HCT116 (cell line): Measurements from ENCODE around the gene KRT81. TPM values are rescaled to one million over a fixed set of nuclear protein-coding genes. Genes with fewer than 3 reads are reported as not detected.

Source experiments
- ATAC-seq: fragments of 200-7000 bp; cut with Tn5 transposase; 2 replicates; pipeline ENCODE4 v1.9.1; 2020; ENCODE audit warnings: mild to moderate bottlenecking, moderate library complexity
- BruUV-seq: library from RNA; stranded (reverse); fragments of 400-500 nt; replicated peaks from 2 replicates; lab custom pipeline; 2021; lab: Mats Ljungman, UMichigan
- CTCF ChIA-PET: fragments of 300-600 bp; sonication (Branson Sonifier 250); formaldehyde crosslinking; loops from one replicate; lab custom pipeline; 2021; ENCODE audit warnings: antibody characterized with exemption; lab: Charles Lee
- POLR2A ChIA-PET: fragments of 300-600, 350-600 bp; sonication (Branson Sonifier 250); formaldehyde crosslinking; loops from one replicate; lab custom pipeline; 2021; ENCODE audit warnings: antibody characterized with exemption; lab: Charles Lee
- RAD21 ChIA-PET, 2 experiments: fragments of 300-600 bp; sonication (Branson Sonifier 250); formaldehyde crosslinking; loops; one replicate each; lab custom pipeline; 2023; ENCODE audit warnings: low total read pairs in 2 of 2; ENCODE audit not compliant: uncharacterized antibody in 2 of 2, unreplicated experiment in 2 of 2, low non-redundant PET in 1 of 2; lab: Charles Lee
- DNase-seq: peaks from one replicate; pipeline ENCODE4 v3.0.0-alpha.2; 2010; ENCODE audit warnings: low read depth, low spot score
- H2AFZ ChIP-seq: fragments of 200-600 bp; shearing (Covaris generic), sonication (generic); 2 replicates; pipeline ENCODE4 v1.6.1; 2017; ENCODE audit warnings: low read depth, mixed run types, mixed read lengths, antibody characterized with exemption, low read length; ENCODE audit not compliant: poor library complexity, severe bottlenecking
- H3K27ac ChIP-seq: 2 replicates; pipeline ENCODE4 v1.5.1; 2012; ENCODE audit warnings: low read depth, low read length
- H3K27me3 ChIP-seq: fragments of 200-600 bp; sonication (generic); 2 replicates; pipeline ENCODE4 v1.6.1; 2016; ENCODE audit warnings: mixed run types, low read length, mixed read lengths; ENCODE audit not compliant: insufficient read depth
- H3K36me3 ChIP-seq, 2 experiments: fragments of 200-500 bp in 1 of 2; fragments of 200-600 bp in 1 of 2; sonication (Bioruptor generic) in 1 of 2; sonication (generic) in 1 of 2; 2 replicates each; pipeline versions ENCODE4 v1.5.1 to v1.6.1; 2014 to 2016; ENCODE audit warnings: low read length in 2 of 2, inconsistent platforms in 1 of 2, mixed read lengths in 1 of 2, mixed run types in 1 of 2; ENCODE audit not compliant: insufficient read depth in 2 of 2, control insufficient read depth in 1 of 2
- H3K4me1 ChIP-seq, 2 experiments: fragments of 200-600 bp in 1 of 2; sonication (generic) in 1 of 2; 2 replicates each; pipeline versions ENCODE4 v1.5.1 to v1.6.1; 2012 to 2017; ENCODE audit warnings: low read length in 2 of 2, inconsistent platforms in 1 of 2, mild to moderate bottlenecking in 1 of 2, mixed read lengths in 1 of 2, mixed run types in 1 of 2, moderate library complexity in 1 of 2; ENCODE audit not compliant: insufficient read depth in 2 of 2, control insufficient read depth in 1 of 2
- H3K4me2 ChIP-seq: fragments of 200-600 bp; sonication (generic); 2 replicates; pipeline ENCODE4 v1.6.1; 2017; ENCODE audit warnings: mixed run types, low read length, mixed read lengths
- H3K4me3 ChIP-seq, 2 experiments: fragments of 200-600 bp in 1 of 2; sonication (generic) in 1 of 2; replicated peaks in 1 of 2; 2 replicates each; pipeline ENCODE4 v1.5.1; 2011 to 2016; ENCODE audit warnings: low read length in 2 of 2, control low read depth in 1 of 2, low read depth in 1 of 2, mild to moderate bottlenecking in 1 of 2, mixed read lengths in 1 of 2, mixed run types in 1 of 2
- H3K79me2 ChIP-seq: fragments of 200-600 bp; sonication (generic); 2 replicates; pipeline ENCODE4 v1.6.1; 2017; ENCODE audit warnings: mild to moderate bottlenecking, mixed run types, low read length, moderate library complexity, mixed read lengths; ENCODE audit not compliant: insufficient read depth
- H3K9ac ChIP-seq: fragments of 200-600 bp; sonication (generic); 2 replicates; pipeline ENCODE4 v1.6.1; 2016; ENCODE audit warnings: low read length, mixed read lengths
- H3K9me2 ChIP-seq: fragments of 200-600 bp; sonication (generic), shearing (Covaris generic); 2 replicates; pipeline ENCODE4 v1.6.1; 2017; ENCODE audit warnings: mixed run types, mild to moderate bottlenecking, moderate library complexity; ENCODE audit not compliant: insufficient read depth
- H3K9me3 ChIP-seq, 2 experiments: fragments of 200-500 bp in 1 of 2; fragments of 200-600 bp in 1 of 2; sonication (Bioruptor generic) in 1 of 2; sonication (generic) in 1 of 2; 2 replicates each; pipeline ENCODE4 v1.6.1; 2014 to 2017; ENCODE audit warnings: low read length in 2 of 2, mixed read lengths in 2 of 2, inconsistent platforms in 1 of 2, low read depth in 1 of 2, mild to moderate bottlenecking in 1 of 2, mixed run types in 1 of 2, moderate library complexity in 1 of 2; ENCODE audit not compliant: control insufficient read depth in 1 of 2, insufficient read depth in 1 of 2
- H4K20me1 ChIP-seq: fragments of 200-600 bp; sonication (generic), shearing (Covaris generic); 2 replicates; pipeline ENCODE4 v1.6.1; 2017; ENCODE audit warnings: mixed run types, mild to moderate bottlenecking, moderate library complexity; ENCODE audit not compliant: insufficient read depth
- ATF3 ChIP-seq: IDR thresholded peaks from 2 replicates; pipeline ENCODE4 v1.6.1; 2012
- CBX3 ChIP-seq: IDR thresholded peaks from 2 replicates; pipeline ENCODE4 v1.6.1; 2012; ENCODE audit warnings: low read depth
- CEBPB ChIP-seq: IDR thresholded peaks from 2 replicates; pipeline ENCODE4 v1.6.1; 2012; ENCODE audit warnings: low read depth
- EGR1 ChIP-seq: IDR thresholded peaks from 2 replicates; pipeline ENCODE4 v1.6.1; 2012; ENCODE audit warnings: low read depth
- ELF1 ChIP-seq: IDR thresholded peaks from 2 replicates; pipeline ENCODE4 v1.6.1; 2012; ENCODE audit warnings: low read depth, borderline replicate concordance
- EZH2 ChIP-seq: fragments of 200-600 bp; sonication (generic); IDR thresholded peaks from 2 replicates; pipeline ENCODE4 v1.6.1; 2017; ENCODE audit warnings: antibody characterized with exemption, mixed run types
- EZH2phosphoT487 ChIP-seq: fragments of 200-600 bp; IDR thresholded peaks from 2 replicates; pipeline ENCODE4 v1.6.1; 2018; ENCODE audit warnings: antibody characterized with exemption, borderline replicate concordance
- POLR2A ChIP-seq: IDR thresholded peaks from 2 replicates; pipeline ENCODE4 v1.7.0; 2011; ENCODE audit warnings: borderline replicate concordance; ENCODE audit not compliant: insufficient read depth, insufficient read length; ENCODE audit errors: extremely low read depth
- POLR2AphosphoS5 ChIP-seq: IDR thresholded peaks from 2 replicates; pipeline ENCODE4 v1.6.1; 2011; ENCODE audit warnings: mild to moderate bottlenecking, low read depth, low read length, moderate library complexity
- RAD21 ChIP-seq: IDR thresholded peaks from 2 replicates; pipeline ENCODE4 v1.6.1; 2012; ENCODE audit warnings: low read depth, mild to moderate bottlenecking
- SP1 ChIP-seq: IDR thresholded peaks from 2 replicates; pipeline ENCODE4 v1.6.1; 2012; ENCODE audit warnings: low read depth
- SRF ChIP-seq: IDR thresholded peaks from 2 replicates; pipeline ENCODE4 v1.6.1; 2012; ENCODE audit warnings: low read depth
- TCF7L2 ChIP-seq: IDR thresholded peaks from 2 replicates; pipeline ENCODE4 v1.7.0; 2011; ENCODE audit warnings: borderline replicate concordance, inconsistent platforms; ENCODE audit not compliant: insufficient read depth, insufficient read length; ENCODE audit errors: extremely low read depth
- ZFX ChIP-seq: fragments of 450-650 bp; IDR thresholded peaks from 2 replicates; pipeline ENCODE4 v1.6.1; 2017
- intact Hi-C: fragments of 100-400 bp; cut with micrococcal nuclease; formaldehyde crosslinking; loops from 2 replicates; pipeline ENCODE4 v1.10.0; 2022
- total RNA-seq: library from RNA; stranded (reverse); gene quantifications from one replicate; pipeline ENCODE4 v1.2.1, GENCODE V29; 2021; ENCODE audit not compliant: unreplicated experiment

Gene KRT81
- total RNA-seq, 1 experiment from 2014 or later: 0.84 TPM

- TF ChIP-seq CEBPB: no peak
- no peak for TF ChIP-seq RAD21
- no peak for TF ChIP-seq CBX3
- TF ChIP-seq POLR2A: no peak
- TF ChIP-seq ELF1: no peak
Observed at GRCh38 chr12:52270541-52271070, 20.7 kb downstream of the KRT81 start (continued).

GRCh38 chr12:52268212-52268611, 23.1 kb downstream of the KRT81 start:
- no peak for ATAC-seq
- no peak for TF ChIP-seq SP1
- no peak for TF ChIP-seq EZH2phosphoT487
- no peak for TF ChIP-seq EGR1
- TF ChIP-seq TCF7L2: no peak
- TF ChIP-seq EZH2: no peak
- POLR2A ChIA-PET: no interaction called here

GRCh38 chr12:52267699-52268098, 23.6 kb downstream of the KRT81 start:
- no peak for TF ChIP-seq CBX3
- no peak for TF ChIP-seq CEBPB
- no peak for TF ChIP-seq POLR2AphosphoS5
- no peak for TF ChIP-seq ZFX
- TF ChIP-seq POLR2A: no peak
- no peak for TF ChIP-seq ATF3
- no peak for TF ChIP-seq RAD21
- no peak for TF ChIP-seq SRF
- no peak for TF ChIP-seq SP1
- Histone ChIP-seq H3K79me2 (no peaks in the 10 kb centered on the region), H3K9me2 (no peaks in the 10 kb centered on the region), H4K20me1 (no peaks in the 10 kb centered on the region), H3K9me3 (no peaks in the 10 kb centered on the region), H3K4me1 (no peaks in the 10 kb centered on the region), H3K36me3 (no peaks in the 10 kb centered on the region), H2AFZ (no peak overlapping the region), H3K9ac (no peak overlapping the region), H3K4me3 (no peak overlapping the region), H3K27ac (no peak overlapping the region), H3K4me2 (no peak overlapping the region), H3K27me3 (no peaks in the 10 kb centered on the region)
- DNase-seq (no peak), ATAC-seq (no peak)
- no TSS peak for BruUV-seq
- intact Hi-C loops: no loop called here
- POLR2A ChIA-PET: no interaction called here
- CTCF ChIA-PET: interaction anchor here (0.6 kb wide), 1 partner anchor 15 kb away, joined by 3 read pairs; no protein-coding TSS in a partner anchor
- RAD21 ChIA-PET: no interaction called here

More at GRCh38 chr12:52268212-52268611, 23.1 kb downstream of the KRT81 start:
- Histone ChIP-seq H3K4me1 (no peaks in the 10 kb centered on the region), H3K9me2 (no peaks in the 10 kb centered on the region), H3K27me3 (no peaks in the 10 kb centered on the region), H3K4me2 (no peak overlapping the region), H3K79me2 (no peaks in the 10 kb centered on the region), H3K27ac (no peak overlapping the region), H3K9ac (no peak overlapping the region), H2AFZ (no peak overlapping the region), H3K36me3 (no peaks in the 10 kb centered on the region), H4K20me1 (no peaks in the 10 kb centered on the region), H3K4me3 (no peak overlapping the region), H3K9me3 (no peaks in the 10 kb centered on the region)
- intact Hi-C loops: no loop called here
- ChIA-PET RAD21 (no interaction called here), CTCF (interaction anchor here (0.6 kb wide), 1 partner anchor 15 kb away, joined by 3 read pairs; no protein-coding TSS in a partner anchor)
- no TSS peak for BruUV-seq
- DNase-seq: no peak
